ENCODE data around the gene WDR5. TPM values are rescaled to one million over a fixed set of nuclear protein-coding genes. Genes with fewer than 3 reads are reported as not detected.
A peak's percentile ranks its signal among the peaks of the same experiment; 100 is the strongest.

The WDR5 gene
- total RNA-seq, 4 donors from 2014 or later: 15.4 to 26.8 (median 23.1) TPM

GRCh38 chr9:134174526-134175290 lies 38.8 kb downstream of the WDR5 start:
- TF ChIP-seq CTCF (IDR thresholded peaks at IDR 0.05) (no peak), POLR2A (IDR thresholded peaks at IDR 0.05) (no peak)
- DNase-seq: no peak
- Histone ChIP-seq H3K4me3 (no peak overlapping the region), H3K27ac (no peak overlapping the region), H3K36me3 (no peaks in the 10 kb centered on the region), H3K9me3 (no peaks in the 10 kb centered on the region), H3K27me3 (peaks cover 0 to 59% (median 0%) of the 10 kb centered on the region in 4 donors), H3K4me1 (peaks cover 15 to 32% (median 18%) of the 10 kb centered on the region in 3 donors)
- intact Hi-C loops (cut with DNase I): no loop called here
- 82% methylated on average over 2 of the region's 19 CpGs; no CpG with 5 or more reads in 1 of the 2 donors for WGBS, 2 donors

- 60% methylated on average over 1 of the region's 20 CpGs; no CpG with 5 or more reads in 1 of the 2 donors for WGBS, 2 donors
- Histone ChIP-seq H3K4me1 (peaks cover 15 to 32% (median 18%) of the 10 kb centered on the region in 3 donors), H3K27me3 (peaks cover 0 to 66% (median 0%) of the 10 kb centered on the region in 4 donors), H3K27ac (no peak overlapping the region), H3K36me3 (no peaks in the 10 kb centered on the region), H3K4me3 (no peak overlapping the region), H3K9me3 (no peaks in the 10 kb centered on the region)
- intact Hi-C loops (cut with DNase I): no loop called here
- no peak for DNase-seq
- TF ChIP-seq POLR2A (IDR thresholded peaks at IDR 0.05) (no peak), CTCF (IDR thresholded peaks at IDR 0.05) (no peak)
Measured at GRCh38 chr9:134175291-134175807, 39.5 kb downstream of the WDR5 start.

- 61 to 67% methylated on average over 3 to 9 of the region's 35 CpGs for WGBS, 2 donors
- H3K9me3 ChIP-seq: no peaks in the 10 kb centered on the region
- H3K27ac ChIP-seq: no peak overlapping the region
- H3K27me3 ChIP-seq: peaks cover 0 to 71% (median 0%) of the 10 kb centered on the region in 4 donors
- peaks cover 15 to 32% (median 18%) of the 10 kb centered on the region in 3 donors for H3K4me1 ChIP-seq
- intact Hi-C loops (cut with DNase I): no loop called here
- H3K36me3 ChIP-seq: no peaks in the 10 kb centered on the region
- peak in 1 of 6 experiments; percentile 6 for TF ChIP-seq CTCF (IDR thresholded peaks at IDR 0.05)
- TF ChIP-seq POLR2A (IDR thresholded peaks at IDR 0.05): no peak
- no peak for DNase-seq
- no peak overlapping the region for H3K4me3 ChIP-seq
Measured at GRCh38 chr9:134175808-134176598, 40.1 kb downstream of the WDR5 start.

GRCh38 chr9:134176599-134176968 lies 40.7 kb downstream of the WDR5 start:
- intact Hi-C loops (cut with DNase I): no loop called here
- Histone ChIP-seq H3K27ac (no peak overlapping the region), H3K4me3 (no peak overlapping the region), H3K36me3 (no peaks in the 10 kb centered on the region), H3K27me3 (peaks cover 0 to 72% (median 0%) of the 10 kb centered on the region in 4 donors), H3K4me1 (peaks cover 15 to 32% (median 18%) of the 10 kb centered on the region in 3 donors), H3K9me3 (no peaks in the 10 kb centered on the region)
- TF ChIP-seq POLR2A (IDR thresholded peaks at IDR 0.05): no peak
- no peak for DNase-seq
- WGBS, 2 donors: 47 to 57% methylated on average over 4 to 6 of the region's 6 CpGs

GRCh38 chr9:134177186-134177585 lies 41.3 kb downstream of the WDR5 start:
- H3K4me1 ChIP-seq: peaks cover 15 to 32% (median 18%) of the 10 kb centered on the region in 3 donors
- H3K27ac ChIP-seq: no peak overlapping the region
- H3K9me3 ChIP-seq: no peaks in the 10 kb centered on the region
- H3K36me3 ChIP-seq: no peaks in the 10 kb centered on the region
- TF ChIP-seq CTCF (IDR thresholded peaks at IDR 0.05) (no peak), POLR2A (IDR thresholded peaks at IDR 0.05) (no peak)
- DNase-seq: no peak
- intact Hi-C loops (cut with DNase I): no loop called here
- H3K4me3 ChIP-seq: no peak overlapping the region
- H3K27me3 ChIP-seq: peaks cover 0 to 72% (median 0%) of the 10 kb centered on the region in 4 donors
- WGBS, 2 donors: no CpG with 5 or more reads among the region's 17 CpGs

Data from esophagus squamous epithelium (tissue), 5 donors.